ENCODE data around the gene TEAD3.
"Not testable (repeated sequence)": the region's sequence is repeated elsewhere in the genome, so short reads cannot be mapped to it uniquely, and the experiment has no call there.

TEAD3 gene

GRCh38 chr6:35443341-35444030, 53.4 kb downstream of the TEAD3 start:
- no peak for DNase-seq

GRCh38 chr6:35442693-35443092, 54.2 kb downstream of the TEAD3 start:
- no peak for DNase-seq

- DNase-seq: no peak
These were observed 55.2 kb downstream of the TEAD3 start for GRCh38 chr6:35441642-35442041.

GRCh38 chr6:35441205-35441604, 55.7 kb downstream of the TEAD3 start:
- DNase-seq: no peak

- no peak for DNase-seq
These were observed 57.6 kb downstream of the TEAD3 start for GRCh38 chr6:35439308-35439707.

- DNase-seq: not testable (repeated sequence)
These were observed 58.4 kb downstream of the TEAD3 start for GRCh38 chr6:35438378-35439065.

- no peak for DNase-seq
These were observed 60.6 kb downstream of the TEAD3 start for GRCh38 chr6:35436071-35436857.

GRCh38 chr6:35435074-35435837, 61.6 kb downstream of the TEAD3 start:
- DNase-seq: no peak

- not testable (repeated sequence) for DNase-seq
These were observed 64.2 kb downstream of the TEAD3 start for GRCh38 chr6:35432702-35433101.

GRCh38 chr6:35432291-35432690, 64.6 kb downstream of the TEAD3 start:
- no peak for DNase-seq

- no peak for DNase-seq
These were observed 67.4 kb downstream of the TEAD3 start for GRCh38 chr6:35429463-35429862.

GRCh38 chr6:35428421-35429149, 68.3 kb downstream of the TEAD3 start:
- no peak for DNase-seq

- no peak for DNase-seq
These were observed 69.0 kb downstream of the TEAD3 start for GRCh38 chr6:35427851-35428321.

GRCh38 chr6:35427435-35427834, 69.4 kb downstream of the TEAD3 start:
- no peak for DNase-seq

GRCh38 chr6:35426074-35426473, 70.8 kb downstream of the TEAD3 start:
- DNase-seq: no peak

- no peak for DNase-seq
These were observed 71.6 kb downstream of the TEAD3 start for GRCh38 chr6:35425284-35425683.

Data from activated CD4-positive, CD25-positive, alpha-beta regulatory T cell treated with anti-CD3 and anti-CD28 coated beads, Interleukin-2, amount 50 U/mL, for 72 hours (primary cell).